IMR-90 (cell line): ENCODE results near the gene RAB3IL1. TPM values are rescaled to one million over a fixed set of nuclear protein-coding genes. Genes with fewer than 3 reads are reported as not detected.

Source experiments
- ATAC-seq: fragments of 200-7000 bp; cut with Tn5 transposase; 2 replicates; pipeline ENCODE4 v1.9.1; 2020; ENCODE audit warnings: low read depth, mild to moderate bottlenecking, moderate library complexity
- BruUV-seq: library from RNA; stranded (reverse); fragments of 400-500 nt; replicated peaks from 2 replicates; lab custom pipeline; 2021; lab: Mats Ljungman, UMichigan
- CTCF ChIA-PET: fragments of 300-600 bp; formaldehyde crosslinking; extraction: SDS; loops from one replicate; lab custom pipeline; 2021; ENCODE audit warnings: antibody characterized with exemption; lab: Yijun Ruan, JAX
- POLR2A ChIA-PET: fragments of 300-600 bp; sonication (Branson Sonifier 250); formaldehyde crosslinking; loops from one replicate; lab custom pipeline; 2022; ENCODE audit warnings: antibody characterized with exemption; ENCODE audit not compliant: unreplicated experiment; lab: Charles Lee
- DNase-seq: peaks from one replicate; pipeline ENCODE4 v3.0.0; 2013
- H2AFZ ChIP-seq: replicated peaks from 2 replicates; pipeline ENCODE3; 2013; ENCODE audit warnings: low read length, mild to moderate bottlenecking; ENCODE audit not compliant: poor library complexity
- H2AK5ac ChIP-seq: 2 replicates; pipeline ENCODE4 v1.6.1; 2013; ENCODE audit warnings: low read depth, low read length, inconsistent platforms
- H2AK9ac ChIP-seq: replicated peaks from 2 replicates; pipeline ENCODE3; 2013; ENCODE audit warnings: mild to moderate bottlenecking, low read depth, low read length, moderate library complexity; ENCODE audit not compliant: poor library complexity
- H2BK120ac ChIP-seq: 2 replicates; pipeline ENCODE4 v1.6.1; 2013; ENCODE audit warnings: low read depth, low read length, inconsistent platforms
- H2BK15ac ChIP-seq: 3 replicates; pipeline ENCODE4 v1.6.1; 2013; ENCODE audit warnings: low read depth, low read length, inconsistent platforms
- H2BK20ac ChIP-seq: 2 replicates; pipeline ENCODE4 v1.6.1; 2013; ENCODE audit warnings: low read depth, mild to moderate bottlenecking, inconsistent platforms, low read length, moderate library complexity
- H2BK5ac ChIP-seq: 2 replicates; pipeline ENCODE4 v1.6.1; 2013; ENCODE audit warnings: mild to moderate bottlenecking, low read depth, low read length, inconsistent platforms; ENCODE audit not compliant: poor library complexity, severe bottlenecking
- H3K14ac ChIP-seq: replicated peaks from 2 replicates; pipeline ENCODE4 v1.6.1; 2013; ENCODE audit warnings: low read depth, low read length, inconsistent platforms
- H3K18ac ChIP-seq: 2 replicates; pipeline ENCODE4 v1.6.1; 2013; ENCODE audit warnings: low read depth, low read length, control low read depth
- H3K23ac ChIP-seq: 2 replicates; pipeline ENCODE4 v1.6.1; 2013; ENCODE audit warnings: low read depth, low read length, inconsistent platforms
- H3K27ac ChIP-seq: 2 replicates; pipeline ENCODE4 v1.5.1; 2013; ENCODE audit warnings: mild to moderate bottlenecking, control low read depth, low read length; ENCODE audit not compliant: insufficient read depth
- H3K27me3 ChIP-seq: 2 replicates; pipeline ENCODE4 v1.6.1; 2013; ENCODE audit warnings: low read length; ENCODE audit not compliant: control insufficient read depth, insufficient read depth
- H3K36me3 ChIP-seq: 2 replicates; pipeline ENCODE4 v1.6.1; 2013; ENCODE audit warnings: low read length, mixed read lengths; ENCODE audit not compliant: control insufficient read depth, insufficient read depth
- H3K4ac ChIP-seq: 2 replicates; pipeline ENCODE4 v1.6.1; 2013; ENCODE audit warnings: low read depth, low read length, inconsistent platforms
- H3K4me1 ChIP-seq: 2 replicates; pipeline ENCODE4 v1.6.1; 2013; ENCODE audit warnings: low read length, mixed read lengths; ENCODE audit not compliant: control insufficient read depth, insufficient read depth
- H3K4me2 ChIP-seq: 2 replicates; pipeline ENCODE4 v1.6.1; 2013; ENCODE audit warnings: low read depth, mild to moderate bottlenecking, control low read depth, low read length, moderate library complexity
- H3K4me3 ChIP-seq: 2 replicates; pipeline ENCODE4 v1.5.1; 2013; ENCODE audit warnings: low read depth, mild to moderate bottlenecking, control low read depth, low read length, moderate library complexity; ENCODE audit not compliant: insufficient read depth
- H3K56ac ChIP-seq: 2 replicates; pipeline ENCODE4 v1.6.1; 2013; ENCODE audit warnings: low read length, inconsistent platforms; ENCODE audit not compliant: insufficient read depth; ENCODE audit errors: extremely low read depth
- H3K79me1 ChIP-seq, 2 experiments: 2 replicates each; pipeline ENCODE4 v1.6.1; 2013; ENCODE audit warnings: low read length in 2 of 2, inconsistent platforms in 1 of 2, low read depth in 1 of 2
- H3K9ac ChIP-seq: 2 replicates; pipeline ENCODE4 v1.6.1; 2013; ENCODE audit warnings: low read depth, low read length, control low read depth
- H3K9me1 ChIP-seq: 2 replicates; pipeline ENCODE4 v1.6.1; 2013; ENCODE audit warnings: low read length, inconsistent platforms; ENCODE audit not compliant: insufficient read depth
- H3K9me3 ChIP-seq: 2 replicates; pipeline ENCODE4 v1.6.1; 2013; ENCODE audit warnings: low read length; ENCODE audit not compliant: control insufficient read depth, insufficient read depth
- H4K20me1 ChIP-seq: 2 replicates; pipeline ENCODE4 v1.6.1; 2013; ENCODE audit warnings: low read length, inconsistent platforms; ENCODE audit not compliant: insufficient read depth
- H4K5ac ChIP-seq: 2 replicates; pipeline ENCODE4 v1.6.1; 2013; ENCODE audit warnings: mild to moderate bottlenecking, low read depth, low read length, control low read depth
- H4K8ac ChIP-seq, 2 experiments: 2 replicates each; pipeline ENCODE4 v1.6.1; 2013; ENCODE audit warnings: low read depth in 2 of 2, low read length in 2 of 2, control low read depth in 1 of 2, inconsistent platforms in 1 of 2
- H4K91ac ChIP-seq: 2 replicates; pipeline ENCODE4 v1.6.1; 2013; ENCODE audit warnings: low read depth, low read length, inconsistent platforms; ENCODE audit not compliant: insufficient read depth
- BHLHE40 ChIP-seq: fragments of 150-350 bp; IDR thresholded peaks from 2 replicates; pipeline ENCODE4 v1.6.1; 2016; ENCODE audit warnings: mild to moderate bottlenecking, low read depth, low read length
- CEBPB ChIP-seq: IDR thresholded peaks from 2 replicates; pipeline ENCODE4 v1.6.1; 2012; ENCODE audit warnings: low read depth, low read length, improper control_type of control experiment
- CHD1 ChIP-seq: IDR thresholded peaks from 2 replicates; pipeline ENCODE4 v1.6.1; 2012; ENCODE audit warnings: low read depth, low read length, improper control_type of control experiment
- ELK1 ChIP-seq: fragments of 150-350 bp; IDR thresholded peaks from 2 replicates; pipeline ENCODE4 v1.6.1; 2016; ENCODE audit warnings: low read depth, mild to moderate bottlenecking, low read length, moderate library complexity, borderline replicate concordance
- FOS ChIP-seq: fragments of 150-350 bp; IDR thresholded peaks from 2 replicates; pipeline ENCODE4 v1.6.1; 2016; ENCODE audit warnings: low read depth, low read length
- MAFK ChIP-seq: IDR thresholded peaks from 2 replicates; pipeline ENCODE4 v1.6.1; 2012; ENCODE audit warnings: low read depth, low read length, improper control_type of control experiment
- MAZ ChIP-seq: IDR thresholded peaks from 2 replicates; pipeline ENCODE4 v1.6.1; 2012; ENCODE audit warnings: low read depth, mild to moderate bottlenecking, low read length, improper control_type of control experiment, moderate library complexity, borderline replicate concordance
- MXI1 ChIP-seq: IDR thresholded peaks from 2 replicates; pipeline ENCODE4 v1.6.1; 2012; ENCODE audit warnings: low read depth, mild to moderate bottlenecking, low read length, moderate library complexity, borderline replicate concordance
- NFE2L2 ChIP-seq: fragments of 150-350 bp; IDR thresholded peaks from 2 replicates; pipeline ENCODE4 v1.6.1; 2016; ENCODE audit warnings: low read depth, mild to moderate bottlenecking, low read length
- POLR2A ChIP-seq: IDR thresholded peaks from 2 replicates; pipeline ENCODE4 v1.6.1; 2012; ENCODE audit warnings: mild to moderate bottlenecking, low read depth, low read length
- RAD21 ChIP-seq: IDR thresholded peaks from 2 replicates; pipeline ENCODE4 v1.6.1; 2012; ENCODE audit warnings: low read length, improper control_type of control experiment
- RCOR1 ChIP-seq: IDR thresholded peaks from 2 replicates; pipeline ENCODE4 v1.6.1; 2012; ENCODE audit warnings: mild to moderate bottlenecking, low read length, improper control_type of control experiment; ENCODE audit not compliant: insufficient replicate concordance
- SMC3 ChIP-seq: fragments of 150-350 bp; IDR thresholded peaks from 2 replicates; pipeline ENCODE4 v1.6.1; 2016; ENCODE audit warnings: low read depth, mild to moderate bottlenecking, antibody characterized with exemption, low read length, moderate library complexity
- WGBS, 2 experiments: methylation state at CpG; one replicate each; pipeline versions ENCODE4 v1.1.5 to v1.1.7; 2013; ENCODE audit warnings: missing lambda C conversion rate in 2 of 2; ENCODE audit not compliant: insufficient read length in 1 of 2; ENCODE audit errors: extremely low coverage in 2 of 2; 5-methylcytosine and 5-hydroxymethylcytosine counted together
- dilution Hi-C: fragments of 300-500 bp; cut with HindIII; formaldehyde crosslinking; loops from one replicate; pipeline ENCODE4 v1.14.3; 2018; ENCODE audit warnings: low sequenced_read_pairs; ENCODE audit not compliant: unreplicated experiment
- in situ Hi-C: fragments of 300-500 bp; cut with MboI; formaldehyde crosslinking; loops from 3 replicates; pipeline ENCODE4 v1.14.3; 2019; ENCODE audit warnings: low sequenced_read_pairs, inconsistent platforms, mixed read lengths
- intact Hi-C: fragments of 100-400 bp; cut with micrococcal nuclease; formaldehyde crosslinking; loops from 2 replicates; pipeline ENCODE4 v1.10.0; 2022
- polyA plus RNA-seq, 3 experiments: library from polyadenylated mRNA; depleted of rRNA; stranded (reverse); fragments of >200 nt; gene quantifications; 2 replicates each; pipeline ENCODE4 v1.2.3, GENCODE V29; 2012; ENCODE audit warnings: low replicate concordance in 1 of 3
- total RNA-seq: library from RNA; depleted of rRNA; stranded (reverse); fragments of >200 nt; gene quantifications from 2 replicates; pipeline ENCODE4 v1.2.3, GENCODE V29; 2012
- TF ChIP-seq, protein P1 (sequence below): conservative IDR thresholded peaks from 2 replicates; pipeline ENCODE4 v1.5.1; 2012; ENCODE audit warnings: mild to moderate bottlenecking, low read depth, low read length, improper control_type of control experiment

The RAB3IL1 gene
- total and polyA plus RNA-seq, 2 of the 4 experiments (the other 2 are of a cell fraction) = 0.72 to 1.9 TPM

GRCh38 chr11:61910187-61911127, 6.9 kb downstream of the RAB3IL1 start:
- H3K27me3 ChIP-seq = no peaks in the 10 kb centered on the region
- H4K8ac ChIP-seq = no peak overlapping the region
- H2AFZ ChIP-seq = no peak overlapping the region
- WGBS, 2 experiments = 75% methylated on average over 11 of the region's 13 CpGs; no CpG with 5 or more reads in 1 of the 2 experiments
- H3K9me1 ChIP-seq = 0 out of 2 replicates have a peak, but pooled peaks cover 4% of the 10 kb centered on the region
- ChIA-PET CTCF (interaction anchor here (1.1 to 1.4 kb wide), 2 partner anchors 38 to 172 kb away, joined by 3 to 4 read pairs; no protein-coding TSS in a partner anchor), POLR2A (no interaction called here)
- no peak overlapping the region for H3K18ac ChIP-seq
- TF ChIP-seq BHLHE40 (no peak), ELK1 (no peak), MXI1 (no peak), MAZ (no peak), POLR2A (no peak), RCOR1 (no peak), SMC3 (no peak), CEBPB (no peak), FOS (no peak), MAFK (no peak), CHD1 (no peak), NFE2L2 (no peak), RAD21 (no peak)
- TF ChIP-seq, protein P1, sequence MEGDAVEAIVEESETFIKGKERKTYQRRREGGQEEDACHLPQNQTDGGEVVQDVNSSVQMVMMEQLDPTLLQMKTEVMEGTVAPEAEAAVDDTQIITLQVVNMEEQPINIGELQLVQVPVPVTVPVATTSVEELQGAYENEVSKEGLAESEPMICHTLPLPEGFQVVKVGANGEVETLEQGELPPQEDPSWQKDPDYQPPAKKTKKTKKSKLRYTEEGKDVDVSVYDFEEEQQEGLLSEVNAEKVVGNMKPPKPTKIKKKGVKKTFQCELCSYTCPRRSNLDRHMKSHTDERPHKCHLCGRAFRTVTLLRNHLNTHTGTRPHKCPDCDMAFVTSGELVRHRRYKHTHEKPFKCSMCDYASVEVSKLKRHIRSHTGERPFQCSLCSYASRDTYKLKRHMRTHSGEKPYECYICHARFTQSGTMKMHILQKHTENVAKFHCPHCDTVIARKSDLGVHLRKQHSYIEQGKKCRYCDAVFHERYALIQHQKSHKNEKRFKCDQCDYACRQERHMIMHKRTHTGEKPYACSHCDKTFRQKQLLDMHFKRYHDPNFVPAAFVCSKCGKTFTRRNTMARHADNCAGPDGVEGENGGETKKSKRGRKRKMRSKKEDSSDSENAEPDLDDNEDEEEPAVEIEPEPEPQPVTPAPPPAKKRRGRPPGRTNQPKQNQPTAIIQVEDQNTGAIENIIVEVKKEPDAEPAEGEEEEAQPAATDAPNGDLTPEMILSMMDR = no peak
- H3K27ac ChIP-seq = no peak overlapping the region
- H3K4ac ChIP-seq = no peak overlapping the region
- no peak overlapping the region for H2BK15ac ChIP-seq
- no peak overlapping the region for H3K4me3 ChIP-seq
- no peak overlapping the region for H3K4me2 ChIP-seq
- peaks cover 1% of the 10 kb centered on the region; the same call in 1 of the 2 replicates for H3K36me3 ChIP-seq
- H2AK5ac ChIP-seq = no peak overlapping the region
- H4K91ac ChIP-seq = no peak overlapping the region
- no peak overlapping the region for H2BK5ac ChIP-seq
- H2AK9ac ChIP-seq = no peak overlapping the region
- H4K5ac ChIP-seq = no peak overlapping the region
- H2BK20ac ChIP-seq = no peak overlapping the region
- intact Hi-C loops = no loop called here
- DNase-seq = no peak
- dilution Hi-C loops = no loop called here
- H3K56ac ChIP-seq = no peak overlapping the region
- no peak for ATAC-seq
- H2BK120ac ChIP-seq = no peak overlapping the region
- no peak overlapping the region for H3K9ac ChIP-seq
- in situ Hi-C loops = no loop called here
- no peak overlapping the region for H3K14ac ChIP-seq
- H4K20me1 ChIP-seq = peaks cover 3% of the 10 kb centered on the region; the same call in 1 of the 2 replicates
- no peak overlapping the region for H3K23ac ChIP-seq
- no peaks in the 10 kb centered on the region for H3K9me3 ChIP-seq
- no peaks in the 10 kb centered on the region for H3K79me1 ChIP-seq
- H3K4me1 ChIP-seq = no peaks in the 10 kb centered on the region
- no TSS peak for BruUV-seq
